Karpas-422 (cell line): ENCODE measurements around the gene CCDC40. TPM values are rescaled to one million over a fixed set of nuclear protein-coding genes. Genes with fewer than 3 reads are reported as not detected.

Experiments used
- DNase-seq: peaks from one replicate; pipeline ENCODE4 v3.0.0-alpha.2; 2015
- H2AFZ ChIP-seq: fragments of 200-600 bp; sonication (generic); 2 replicates; pipeline ENCODE4 v1.6.1; 2014; ENCODE audit warnings: antibody characterized with exemption, low read length, mixed read lengths
- H3K27ac ChIP-seq: fragments of 200-600 bp; sonication (generic); 2 replicates; pipeline ENCODE4 v1.5.1; 2014; ENCODE audit warnings: mild to moderate bottlenecking, low read length, moderate library complexity
- H3K27me3 ChIP-seq: fragments of 200-600 bp; sonication (generic); 2 replicates; pipeline ENCODE4 v1.6.1; 2014; ENCODE audit warnings: low read length, mixed read lengths
- H3K36me3 ChIP-seq: fragments of 200-600 bp; sonication (generic); 2 replicates; pipeline ENCODE4 v1.6.1; 2014; ENCODE audit warnings: low read length, mixed read lengths; ENCODE audit not compliant: insufficient read depth
- H3K4me1 ChIP-seq: fragments of 200-600 bp; sonication (generic); 2 replicates; pipeline ENCODE4 v1.6.1; 2014; ENCODE audit warnings: mild to moderate bottlenecking, low read length, mixed read lengths
- H3K4me2 ChIP-seq: fragments of 200-600 bp; sonication (generic); 2 replicates; pipeline ENCODE4 v1.6.1; 2014; ENCODE audit warnings: low read length, low read depth, mild to moderate bottlenecking; ENCODE audit not compliant: poor library complexity, severe bottlenecking
- H3K4me3 ChIP-seq: fragments of 200-600 bp; sonication (generic); 2 replicates; pipeline ENCODE4 v1.5.1; 2014; ENCODE audit warnings: mild to moderate bottlenecking, antibody characterized with exemption, low read length, mixed read lengths
- H3K79me2 ChIP-seq: fragments of 200-600 bp; sonication (generic); 2 replicates; pipeline ENCODE4 v1.6.1; 2014; ENCODE audit warnings: mild to moderate bottlenecking, low read length, mixed read lengths
- H3K9ac ChIP-seq: fragments of 200-600 bp; sonication (generic); 2 replicates; pipeline ENCODE4 v1.6.0; 2014; ENCODE audit warnings: low read length
- H3K9me2 ChIP-seq: fragments of 200-600 bp; sonication (generic), shearing (Covaris generic); replicated peaks from 2 replicates; pipeline ENCODE4 v1.6.0; 2014; ENCODE audit warnings: mild to moderate bottlenecking, low read length, moderate library complexity; ENCODE audit not compliant: insufficient read depth
- H3K9me3 ChIP-seq: fragments of 300-700, 200-600 bp; sonication (generic); 2 replicates; pipeline ENCODE4 v1.6.1; 2014; ENCODE audit warnings: low read length, mixed read lengths
- H4K20me1 ChIP-seq: fragments of 200-600 bp; sonication (generic); 2 replicates; pipeline ENCODE4 v1.6.1; 2014; ENCODE audit warnings: mild to moderate bottlenecking, antibody characterized with exemption, low read length, low read depth; ENCODE audit not compliant: insufficient read depth
- total RNA-seq: library from RNA; depleted of rRNA; stranded (reverse); fragments of >200 nt; shearing (Covaris generic); gene quantifications from 2 replicates; pipeline ENCODE4 v1.2.3, GENCODE V29; 2014; ENCODE audit warnings: low replicate concordance

The CCDC40 gene
- total RNA-seq, 1 experiment from 2014 or later, result not detected

DNA sequence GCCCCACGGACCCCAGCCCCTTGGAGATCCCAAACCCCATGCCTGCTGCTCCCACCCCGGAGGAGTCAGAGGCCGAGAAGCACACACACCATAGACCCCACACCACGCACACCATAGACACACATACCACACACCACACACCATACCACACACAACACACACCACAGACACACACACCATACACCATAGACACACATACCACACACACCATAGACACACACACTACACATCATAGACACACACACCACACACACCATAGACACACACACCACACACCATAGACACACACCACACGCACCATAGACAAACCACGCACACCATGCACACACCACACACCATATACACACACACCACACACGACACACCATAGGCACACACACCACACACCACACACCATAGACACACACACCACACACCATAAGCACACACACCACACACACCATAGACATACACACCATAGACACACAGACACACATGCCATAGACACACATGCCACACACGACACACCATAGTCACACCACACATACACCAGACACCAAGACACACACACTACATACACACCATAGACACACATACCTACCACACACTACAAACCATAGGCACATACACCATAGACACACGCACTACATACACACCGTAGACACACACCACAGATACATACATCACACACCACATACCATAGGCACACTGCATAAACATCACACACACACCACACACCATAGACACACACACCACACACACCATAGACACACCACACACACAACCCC, 12.1 kb upstream of the CCDC40 start:
- H3K9me2 ChIP-seq, result no peaks in the 10 kb centered on the region
- H4K20me1 ChIP-seq, result no peaks in the 10 kb centered on the region
- H3K4me3 ChIP-seq, result no peak overlapping the region
- H3K36me3 ChIP-seq, result no peaks in the 10 kb centered on the region
- H3K79me2 ChIP-seq, result no peaks in the 10 kb centered on the region
- no peaks in the 10 kb centered on the region for H3K9me3 ChIP-seq
- no peak for DNase-seq
- H3K27me3 ChIP-seq, result no peaks in the 10 kb centered on the region
- H3K4me2 ChIP-seq, result no peak overlapping the region
- no peak overlapping the region for H2AFZ ChIP-seq
- H3K4me1 ChIP-seq, result no peaks in the 10 kb centered on the region
- H3K9ac ChIP-seq, result no peak overlapping the region
- H3K27ac ChIP-seq, result no peak overlapping the region

DNA sequence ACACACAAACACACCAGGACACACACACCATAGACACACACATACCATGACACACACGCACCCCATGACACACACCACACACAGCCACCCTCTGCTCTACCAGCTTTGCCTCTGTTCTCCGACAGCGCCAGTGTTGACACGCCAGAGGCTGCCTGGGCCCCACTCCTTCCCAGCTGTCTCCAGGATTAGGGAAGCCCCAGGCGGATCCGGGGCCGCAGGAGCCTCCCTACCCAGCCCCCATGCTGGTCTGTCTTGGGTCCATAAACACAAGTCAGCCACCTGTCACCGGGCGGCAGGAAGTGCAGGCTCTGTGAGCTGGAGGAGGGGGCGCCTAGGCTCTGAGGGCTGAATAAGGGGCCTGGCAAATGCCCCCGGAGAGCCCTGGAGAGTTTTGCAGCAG, 11.3 kb upstream of the CCDC40 start:
- Histone ChIP-seq H3K27ac (no peak overlapping the region), H3K4me2 (no peak overlapping the region), H3K9ac (no peak overlapping the region), H4K20me1 (no peaks in the 10 kb centered on the region), H3K9me3 (no peaks in the 10 kb centered on the region), H2AFZ (no peak overlapping the region), H3K27me3 (no peaks in the 10 kb centered on the region), H3K36me3 (no peaks in the 10 kb centered on the region), H3K79me2 (no peaks in the 10 kb centered on the region), H3K4me3 (no peak overlapping the region), H3K4me1 (no peaks in the 10 kb centered on the region), H3K9me2 (no peaks in the 10 kb centered on the region)
- DNase-seq, result no peak

DNA sequence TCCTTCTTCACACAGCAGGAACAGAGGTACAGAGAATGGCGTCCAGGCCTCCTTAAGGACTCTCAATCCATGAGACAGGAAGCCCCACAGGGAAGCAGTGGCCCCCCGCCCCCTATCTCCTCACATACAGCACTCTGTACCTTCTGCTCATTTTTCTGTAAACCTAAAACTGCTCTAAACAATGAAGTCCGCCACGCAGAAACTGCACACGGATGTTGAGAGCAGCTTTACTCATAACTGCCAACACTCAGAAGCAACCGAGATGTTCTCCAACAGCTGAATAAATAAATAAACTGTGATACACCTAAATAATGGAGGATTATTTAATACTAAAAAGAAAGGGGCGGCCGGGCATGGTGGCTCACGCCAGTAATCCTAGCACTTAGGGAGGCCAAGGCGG, 10.6 kb upstream of the CCDC40 start:
- H3K27me3 ChIP-seq, result no peaks in the 10 kb centered on the region
- H3K9ac ChIP-seq, result no peak overlapping the region
- no peaks in the 10 kb centered on the region for H3K36me3 ChIP-seq
- H2AFZ ChIP-seq, result no peak overlapping the region
- no peaks in the 10 kb centered on the region for H3K4me1 ChIP-seq
- no peaks in the 10 kb centered on the region for H4K20me1 ChIP-seq
- no peak overlapping the region for H3K4me3 ChIP-seq
- H3K4me2 ChIP-seq, result no peak overlapping the region
- no peak overlapping the region for H3K27ac ChIP-seq
- DNase-seq, result no peak
- H3K9me2 ChIP-seq, result no peaks in the 10 kb centered on the region
- no peaks in the 10 kb centered on the region for H3K79me2 ChIP-seq
- no peaks in the 10 kb centered on the region for H3K9me3 ChIP-seq

DNA sequence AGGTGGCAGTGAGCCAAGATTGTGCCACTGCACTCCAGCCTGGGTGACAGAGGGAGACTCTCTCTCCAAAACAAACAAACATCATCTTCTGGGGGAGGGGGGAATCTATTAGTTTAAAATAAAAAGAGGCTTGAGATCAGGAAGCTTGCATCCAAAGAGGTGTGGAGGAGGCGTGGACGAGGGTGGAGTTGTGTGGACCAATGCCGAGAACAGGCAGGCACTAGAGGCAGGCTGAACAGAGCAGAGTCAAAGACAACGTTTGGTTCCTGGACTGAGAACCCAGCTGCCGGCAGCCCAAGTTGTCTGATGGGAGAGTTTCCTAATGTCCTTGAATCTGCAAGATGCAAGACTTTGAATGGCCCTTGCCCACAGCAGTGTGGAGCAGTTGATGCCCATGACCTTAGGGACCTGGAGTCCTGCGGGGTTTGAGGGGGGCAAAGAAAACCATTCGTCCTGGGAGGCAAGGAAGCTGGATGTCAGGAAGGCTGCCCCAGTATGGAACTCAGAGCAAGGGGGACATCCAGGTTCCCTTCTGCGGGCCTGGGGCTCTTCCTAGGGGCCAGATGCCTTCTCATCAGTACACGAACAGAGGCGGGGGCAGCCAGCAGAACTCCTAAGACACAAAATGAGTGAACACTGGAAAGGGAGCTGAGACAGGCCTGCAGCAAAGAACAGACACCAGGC, 9.9 kb upstream of the CCDC40 start:
- no peaks in the 10 kb centered on the region for H3K9me2 ChIP-seq
- H3K4me1 ChIP-seq, result no peaks in the 10 kb centered on the region
- H3K9ac ChIP-seq, result no peak overlapping the region
- no peaks in the 10 kb centered on the region for H3K9me3 ChIP-seq
- H3K27ac ChIP-seq, result no peak overlapping the region
- no peaks in the 10 kb centered on the region for H4K20me1 ChIP-seq
- no peaks in the 10 kb centered on the region for H3K27me3 ChIP-seq
- H3K36me3 ChIP-seq, result no peaks in the 10 kb centered on the region
- H3K4me3 ChIP-seq, result no peak overlapping the region
- DNase-seq, result no peak
- H3K79me2 ChIP-seq, result no peaks in the 10 kb centered on the region
- no peak overlapping the region for H2AFZ ChIP-seq
- H3K4me2 ChIP-seq, result no peak overlapping the region

DNA sequence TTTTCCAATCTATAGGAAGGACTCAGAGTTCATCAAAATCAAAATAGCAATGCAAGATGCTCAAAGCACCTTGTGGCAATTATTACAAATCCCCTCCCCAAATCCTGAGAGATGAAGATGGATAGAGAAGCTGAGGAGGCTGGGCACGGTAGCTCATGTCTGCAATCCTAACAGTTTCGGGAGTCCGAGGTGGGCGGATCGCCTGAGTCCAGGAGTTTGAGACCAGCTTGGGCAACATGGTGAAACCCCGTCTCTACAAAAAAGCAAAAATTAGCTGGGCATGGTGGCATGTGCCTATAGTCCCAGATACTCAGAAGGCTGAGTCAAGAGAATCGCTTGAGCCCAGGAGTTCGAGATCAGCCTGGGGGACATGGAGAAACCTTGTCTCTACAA, 9.4 kb upstream of the CCDC40 start:
- Histone ChIP-seq H3K9me2 (no peaks in the 10 kb centered on the region), H3K9me3 (no peaks in the 10 kb centered on the region), H3K4me2 (no peak overlapping the region), H3K4me3 (no peak overlapping the region), H3K36me3 (no peaks in the 10 kb centered on the region), H4K20me1 (no peaks in the 10 kb centered on the region), H3K4me1 (no peaks in the 10 kb centered on the region), H3K9ac (no peak overlapping the region), H3K79me2 (no peaks in the 10 kb centered on the region), H3K27ac (no peak overlapping the region), H2AFZ (no peak overlapping the region), H3K27me3 (no peaks in the 10 kb centered on the region)
- DNase-seq, result no peak

DNA sequence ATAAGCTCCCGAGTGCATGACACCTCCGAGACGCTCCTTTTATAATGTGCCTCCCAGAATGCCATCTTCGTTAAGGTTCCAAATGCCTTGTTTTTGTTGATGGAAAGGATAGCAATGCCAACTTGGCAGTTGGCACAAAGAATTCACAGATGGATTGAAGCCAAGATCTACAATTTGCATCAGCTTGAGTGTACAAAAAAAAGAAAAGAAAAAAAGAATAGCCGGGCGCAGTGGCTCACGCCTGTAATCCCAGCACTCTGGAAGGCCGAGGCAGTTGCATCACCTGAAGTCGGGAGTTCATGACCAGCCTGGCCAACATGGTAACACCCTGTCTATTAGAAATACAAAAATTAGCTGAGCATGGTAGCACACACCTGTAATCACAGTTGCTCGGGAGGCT, 8.4 kb upstream of the CCDC40 start:
- Histone ChIP-seq H3K36me3 (no peaks in the 10 kb centered on the region), H3K4me2 (no peak overlapping the region), H2AFZ (no peak overlapping the region), H3K9me2 (no peaks in the 10 kb centered on the region), H3K79me2 (no peaks in the 10 kb centered on the region), H4K20me1 (no peaks in the 10 kb centered on the region), H3K9ac (no peak overlapping the region), H3K27ac (no peak overlapping the region), H3K27me3 (no peaks in the 10 kb centered on the region), H3K4me3 (no peak overlapping the region), H3K9me3 (no peaks in the 10 kb centered on the region), H3K4me1 (no peaks in the 10 kb centered on the region)
- DNase-seq, result no peak

DNA sequence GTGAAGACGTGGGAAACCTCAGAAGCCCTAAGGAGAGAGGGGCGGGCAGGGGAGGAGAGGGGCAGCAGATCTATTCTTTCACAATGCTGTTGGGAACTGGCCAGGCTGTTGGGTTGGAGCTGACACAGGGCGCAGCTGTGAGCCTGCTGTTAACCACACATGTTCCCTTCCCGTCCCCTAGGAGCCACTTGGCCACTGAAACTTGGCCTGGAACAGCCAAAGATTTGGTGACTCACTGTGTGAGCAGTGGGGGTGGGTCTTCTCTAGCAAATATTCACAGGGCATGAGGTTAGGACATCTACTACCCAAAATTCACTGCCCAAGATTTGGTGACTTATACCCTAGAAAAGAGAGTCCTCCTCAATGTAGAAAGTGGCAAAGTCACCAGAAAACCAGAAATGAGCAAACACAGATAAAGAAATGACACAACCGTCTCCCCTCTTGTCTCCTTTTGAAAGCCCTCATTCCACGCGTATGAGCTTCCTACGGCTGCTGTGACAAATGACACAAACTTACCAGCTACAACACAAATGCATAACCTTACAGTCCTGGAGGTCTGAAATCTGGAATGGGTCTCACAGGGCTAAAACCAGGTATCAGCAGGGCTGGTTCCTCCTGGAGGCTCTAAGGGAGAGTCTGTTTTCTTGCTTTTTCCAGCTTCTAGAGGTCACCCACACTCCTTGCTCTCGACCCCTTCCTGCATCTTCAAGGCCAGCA, 7.0 kb upstream of the CCDC40 start:
- Histone ChIP-seq H3K4me2 (no peak overlapping the region), H3K9ac (no peak overlapping the region), H3K79me2 (no peaks in the 10 kb centered on the region), H3K4me1 (no peaks in the 10 kb centered on the region), H3K36me3 (no peaks in the 10 kb centered on the region), H3K4me3 (no peak overlapping the region), H3K9me3 (no peaks in the 10 kb centered on the region), H3K27ac (no peak overlapping the region), H3K27me3 (no peaks in the 10 kb centered on the region), H2AFZ (no peak overlapping the region), H4K20me1 (no peaks in the 10 kb centered on the region), H3K9me2 (no peaks in the 10 kb centered on the region)
- no peak for DNase-seq

DNA sequence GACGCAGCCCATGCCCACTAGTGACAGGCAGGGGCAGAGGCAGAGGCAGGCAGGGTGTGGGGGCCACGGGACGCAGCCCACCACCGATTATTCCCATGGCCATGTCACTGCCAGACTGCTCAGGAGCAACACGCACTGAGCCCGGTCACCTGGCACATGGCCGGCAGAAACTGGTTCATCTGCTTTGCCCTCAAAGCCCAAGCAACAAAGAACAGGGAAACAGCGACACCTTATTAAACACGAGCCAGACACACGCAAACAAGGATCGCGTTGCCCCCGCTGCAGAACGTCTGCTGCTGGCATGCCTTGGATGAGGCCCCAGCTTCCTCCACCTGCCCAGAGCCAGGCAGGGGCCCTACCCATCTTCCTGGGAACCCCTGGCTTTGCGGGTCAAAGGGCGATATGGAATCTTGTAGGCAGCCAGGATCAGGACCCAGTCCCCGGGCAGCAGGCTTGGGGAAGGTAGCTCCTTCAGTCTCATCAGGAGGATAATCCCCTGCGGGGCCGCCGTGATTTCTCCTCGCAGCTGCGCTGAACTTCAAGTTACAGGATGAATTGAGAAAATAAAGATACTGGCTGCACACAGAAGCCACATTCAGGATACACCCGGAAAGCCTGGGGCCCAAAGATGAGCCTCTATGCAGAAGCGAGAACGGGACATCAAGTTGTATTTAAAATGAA, 5.6 kb upstream of the CCDC40 start:
- peaks cover 6% of the 10 kb centered on the region for H3K4me1 ChIP-seq
- no peaks in the 10 kb centered on the region for H4K20me1 ChIP-seq
- H3K4me3 ChIP-seq, result no peak overlapping the region
- no peak for DNase-seq
- H3K9me3 ChIP-seq, result no peaks in the 10 kb centered on the region
- no peaks in the 10 kb centered on the region for H3K36me3 ChIP-seq
- H3K9ac ChIP-seq, result no peak overlapping the region
- no peaks in the 10 kb centered on the region for H3K9me2 ChIP-seq
- H3K27ac ChIP-seq, result no peak overlapping the region
- H3K27me3 ChIP-seq, result no peaks in the 10 kb centered on the region
- H3K4me2 ChIP-seq, result no peak overlapping the region
- no peak overlapping the region for H2AFZ ChIP-seq
- H3K79me2 ChIP-seq, result no peaks in the 10 kb centered on the region
